IMR-90 (cell line): Measurements from ENCODE around the gene PRKCE.

Experiments
- BHLHE40 ChIP-seq: fragments of 150-350 bp; IDR thresholded peaks from 2 replicates; pipeline ENCODE4 v1.6.1; 2016; ENCODE audit warnings: mild to moderate bottlenecking, low read depth, low read length
- CEBPB ChIP-seq: IDR thresholded peaks from 2 replicates; pipeline ENCODE4 v1.6.1; 2012; ENCODE audit warnings: low read depth, low read length, improper control_type of control experiment
- CHD1 ChIP-seq: IDR thresholded peaks from 2 replicates; pipeline ENCODE4 v1.6.1; 2012; ENCODE audit warnings: low read depth, low read length, improper control_type of control experiment
- CTCF ChIP-seq: conservative IDR thresholded peaks from 2 replicates; pipeline ENCODE4 v1.5.1; 2012; ENCODE audit warnings: mild to moderate bottlenecking, low read depth, low read length, improper control_type of control experiment
- ELK1 ChIP-seq: fragments of 150-350 bp; IDR thresholded peaks from 2 replicates; pipeline ENCODE4 v1.6.1; 2016; ENCODE audit warnings: low read depth, mild to moderate bottlenecking, low read length, moderate library complexity, borderline replicate concordance
- MAFK ChIP-seq: IDR thresholded peaks from 2 replicates; pipeline ENCODE4 v1.6.1; 2012; ENCODE audit warnings: low read depth, low read length, improper control_type of control experiment
- MAZ ChIP-seq: IDR thresholded peaks from 2 replicates; pipeline ENCODE4 v1.6.1; 2012; ENCODE audit warnings: low read depth, mild to moderate bottlenecking, low read length, improper control_type of control experiment, moderate library complexity, borderline replicate concordance
- POLR2A ChIP-seq: IDR thresholded peaks from 2 replicates; pipeline ENCODE4 v1.6.1; 2012; ENCODE audit warnings: mild to moderate bottlenecking, low read depth, low read length
- RAD21 ChIP-seq: IDR thresholded peaks from 2 replicates; pipeline ENCODE4 v1.6.1; 2012; ENCODE audit warnings: low read length, improper control_type of control experiment
- RCOR1 ChIP-seq: IDR thresholded peaks from 2 replicates; pipeline ENCODE4 v1.6.1; 2012; ENCODE audit warnings: mild to moderate bottlenecking, low read length, improper control_type of control experiment; ENCODE audit not compliant: insufficient replicate concordance
- RFX5 ChIP-seq: IDR thresholded peaks from 2 replicates; pipeline ENCODE4 v1.8.0; 2012; ENCODE audit warnings: low read depth, mild to moderate bottlenecking, low read length, moderate library complexity
- SMC3 ChIP-seq: fragments of 150-350 bp; IDR thresholded peaks from 2 replicates; pipeline ENCODE4 v1.6.1; 2016; ENCODE audit warnings: low read depth, mild to moderate bottlenecking, antibody characterized with exemption, low read length, moderate library complexity
- USF2 ChIP-seq: fragments of 150-350 bp; IDR thresholded peaks from 2 replicates; pipeline ENCODE4 v1.6.1; 2017; ENCODE audit warnings: mild to moderate bottlenecking, antibody characterized with exemption, low read length, low read depth

GRCh38 chr2:46009315-46009714 is 357.8 kb downstream of the PRKCE start:
- TF ChIP-seq CTCF (no peak), RCOR1 (no peak), RAD21 (no peak), RFX5 (no peak), MAZ (no peak), USF2 (no peak), BHLHE40 (no peak), POLR2A (no peak), SMC3 (no peak), ELK1 (no peak), CHD1 (no peak), CEBPB (no peak), MAFK (no peak)
